ENCODE measurements around the gene CCDC137. TPM values are rescaled to one million over a fixed set of nuclear protein-coding genes. Genes with fewer than 3 reads are reported as not detected.

CCDC137 gene
- total and polyA plus RNA-seq, 2 of the 13 experiments (the other 11 are each of a cell fraction or from before 2014, with no cell fraction given) = 14.6 to 39.1 TPM

GRCh38 chr17:81701288-81702071, 34.9 kb downstream of the CCDC137 start (continued):
- TF ChIP-seq XRCC5 (optimal IDR thresholded peaks at IDR 0.05; ENCODE audit: low read length) (peak; percentile 47), THAP11 (CRISPR knock-in tag; IDR thresholded peaks at IDR 0.05) (no peak; the same call in 1 of the 2 replicates), HNRNPH1 (optimal IDR thresholded peaks at IDR 0.05; ENCODE audit: low read depth, low read length) (no peak), RBM22 (optimal IDR thresholded peaks at IDR 0.05; ENCODE audit: low read length) (peak; percentile 41), ZNF574 (CRISPR knock-in tag; IDR thresholded peaks at IDR 0.05) (0 out of 2 replicates have a peak, but pooled peaks have one; percentile 14), XBP1 (CRISPR knock-in tag; IDR thresholded peaks at IDR 0.05) (no peak), EHMT2 (IDR thresholded peaks at IDR 0.05; ENCODE audit: borderline replicate concordance, low read depth, low read length) (no peak), POLR2G (IDR thresholded peaks at IDR 0.05; ENCODE audit: low read depth, low read length) (0 out of 2 replicates have a peak, but pooled peaks have one; percentile 36), ELK4 (CRISPR knock-in tag; IDR thresholded peaks at IDR 0.05; ENCODE audit: borderline replicate concordance) (no peak)
- TF ChIP-seq, protein P1, sequence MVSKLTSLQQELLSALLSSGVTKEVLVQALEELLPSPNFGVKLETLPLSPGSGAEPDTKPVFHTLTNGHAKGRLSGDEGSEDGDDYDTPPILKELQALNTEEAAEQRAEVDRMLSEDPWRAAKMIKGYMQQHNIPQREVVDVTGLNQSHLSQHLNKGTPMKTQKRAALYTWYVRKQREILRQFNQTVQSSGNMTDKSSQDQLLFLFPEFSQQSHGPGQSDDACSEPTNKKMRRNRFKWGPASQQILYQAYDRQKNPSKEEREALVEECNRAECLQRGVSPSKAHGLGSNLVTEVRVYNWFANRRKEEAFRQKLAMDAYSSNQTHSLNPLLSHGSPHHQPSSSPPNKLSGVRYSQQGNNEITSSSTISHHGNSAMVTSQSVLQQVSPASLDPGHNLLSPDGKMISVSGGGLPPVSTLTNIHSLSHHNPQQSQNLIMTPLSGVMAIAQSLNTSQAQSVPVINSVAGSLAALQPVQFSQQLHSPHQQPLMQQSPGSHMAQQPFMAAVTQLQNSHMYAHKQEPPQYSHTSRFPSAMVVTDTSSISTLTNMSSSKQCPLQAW (CRISPR knock-in tag; IDR thresholded peaks at IDR 0.05) = 0 out of 2 replicates have a peak, but pooled peaks have one; percentile 22
- TF ChIP-seq, protein P2, sequence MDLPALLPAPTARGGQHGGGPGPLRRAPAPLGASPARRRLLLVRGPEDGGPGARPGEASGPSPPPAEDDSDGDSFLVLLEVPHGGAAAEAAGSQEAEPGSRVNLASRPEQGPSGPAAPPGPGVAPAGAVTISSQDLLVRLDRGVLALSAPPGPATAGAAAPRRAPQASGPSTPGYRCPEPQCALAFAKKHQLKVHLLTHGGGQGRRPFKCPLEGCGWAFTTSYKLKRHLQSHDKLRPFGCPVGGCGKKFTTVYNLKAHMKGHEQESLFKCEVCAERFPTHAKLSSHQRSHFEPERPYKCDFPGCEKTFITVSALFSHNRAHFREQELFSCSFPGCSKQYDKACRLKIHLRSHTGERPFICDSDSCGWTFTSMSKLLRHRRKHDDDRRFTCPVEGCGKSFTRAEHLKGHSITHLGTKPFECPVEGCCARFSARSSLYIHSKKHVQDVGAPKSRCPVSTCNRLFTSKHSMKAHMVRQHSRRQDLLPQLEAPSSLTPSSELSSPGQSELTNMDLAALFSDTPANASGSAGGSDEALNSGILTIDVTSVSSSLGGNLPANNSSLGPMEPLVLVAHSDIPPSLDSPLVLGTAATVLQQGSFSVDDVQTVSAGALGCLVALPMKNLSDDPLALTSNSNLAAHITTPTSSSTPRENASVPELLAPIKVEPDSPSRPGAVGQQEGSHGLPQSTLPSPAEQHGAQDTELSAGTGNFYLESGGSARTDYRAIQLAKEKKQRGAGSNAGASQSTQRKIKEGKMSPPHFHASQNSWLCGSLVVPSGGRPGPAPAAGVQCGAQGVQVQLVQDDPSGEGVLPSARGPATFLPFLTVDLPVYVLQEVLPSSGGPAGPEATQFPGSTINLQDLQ (CRISPR knock-in tag; IDR thresholded peaks at IDR 0.05) = no peak
- TF ChIP-seq, protein P3, sequence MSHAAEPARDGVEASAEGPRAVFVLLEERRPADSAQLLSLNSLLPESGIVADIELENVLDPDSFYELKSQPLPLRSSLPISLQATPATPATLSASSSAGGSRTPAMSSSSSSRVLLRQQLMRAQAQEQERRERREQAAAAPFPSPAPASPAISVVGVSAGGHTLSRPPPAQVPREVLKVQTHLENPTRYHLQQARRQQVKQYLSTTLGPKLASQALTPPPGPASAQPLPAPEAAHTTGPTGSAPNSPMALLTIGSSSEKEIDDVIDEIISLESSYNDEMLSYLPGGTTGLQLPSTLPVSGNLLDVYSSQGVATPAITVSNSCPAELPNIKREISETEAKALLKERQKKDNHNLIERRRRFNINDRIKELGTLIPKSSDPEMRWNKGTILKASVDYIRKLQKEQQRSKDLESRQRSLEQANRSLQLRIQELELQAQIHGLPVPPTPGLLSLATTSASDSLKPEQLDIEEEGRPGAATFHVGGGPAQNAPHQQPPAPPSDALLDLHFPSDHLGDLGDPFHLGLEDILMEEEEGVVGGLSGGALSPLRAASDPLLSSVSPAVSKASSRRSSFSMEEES (CRISPR knock-in tag; IDR thresholded peaks at IDR 0.05) = no peak
- TF ChIP-seq, protein P4, sequence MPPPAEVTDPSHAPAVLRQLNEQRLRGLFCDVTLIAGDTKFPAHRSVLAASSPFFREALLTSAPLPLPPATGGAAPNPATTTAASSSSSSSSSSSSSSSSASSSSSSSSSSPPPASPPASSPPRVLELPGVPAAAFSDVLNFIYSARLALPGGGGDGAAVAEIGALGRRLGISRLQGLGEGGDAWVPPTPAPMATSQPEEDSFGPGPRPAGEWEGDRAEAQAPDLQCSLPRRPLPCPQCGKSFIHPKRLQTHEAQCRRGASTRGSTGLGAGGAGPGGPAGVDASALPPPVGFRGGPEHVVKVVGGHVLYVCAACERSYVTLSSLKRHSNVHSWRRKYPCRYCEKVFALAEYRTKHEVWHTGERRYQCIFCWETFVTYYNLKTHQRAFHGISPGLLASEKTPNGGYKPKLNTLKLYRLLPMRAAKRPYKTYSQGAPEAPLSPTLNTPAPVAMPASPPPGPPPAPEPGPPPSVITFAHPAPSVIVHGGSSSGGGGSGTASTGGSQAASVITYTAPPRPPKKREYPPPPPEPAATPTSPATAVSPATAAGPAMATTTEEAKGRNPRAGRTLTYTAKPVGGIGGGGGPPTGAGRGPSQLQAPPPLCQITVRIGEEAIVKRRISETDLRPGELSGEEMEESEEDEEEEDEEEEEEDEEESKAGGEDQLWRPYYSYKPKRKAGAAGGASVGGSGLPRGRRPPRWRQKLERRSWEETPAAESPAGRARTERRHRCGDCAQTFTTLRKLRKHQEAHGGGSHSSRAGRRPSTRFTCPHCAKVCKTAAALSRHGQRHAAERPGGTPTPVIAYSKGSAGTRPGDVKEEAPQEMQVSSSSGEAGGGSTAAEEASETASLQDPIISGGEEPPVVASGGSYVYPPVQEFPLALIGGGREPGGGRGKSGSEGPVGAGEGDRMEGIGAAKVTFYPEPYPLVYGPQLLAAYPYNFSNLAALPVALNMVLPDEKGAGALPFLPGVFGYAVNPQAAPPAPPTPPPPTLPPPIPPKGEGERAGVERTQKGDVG (CRISPR knock-in tag; IDR thresholded peaks at IDR 0.05; ENCODE audit: borderline replicate concordance) = peak; percentile 19; the same call in 1 of the 2 replicates
